Measurements from ENCODE around the gene LHFPL6. TPM values are rescaled to one million over a fixed set of nuclear protein-coding genes. Genes with fewer than 3 reads are reported as not detected.

The LHFPL6 gene
- total RNA-seq, 1 donor from 2014 or later, result 3.0 TPM

GRCh38 chr13:39577838-39578491 lies 25.0 kb downstream of the LHFPL6 start:
- H2AFZ ChIP-seq (replicated peaks), result no peak overlapping the region
- no peaks in the 10 kb centered on the region for H3K9me3 ChIP-seq (ENCODE audit: low read depth)
- H3K4me2 ChIP-seq, result no peak overlapping the region
- TF ChIP-seq EZH2phosphoT487 (IDR thresholded peaks at IDR 0.05) (no peak), EZH2 (IDR thresholded peaks at IDR 0.05) (no peak), CTCF (IDR thresholded peaks at IDR 0.05) (no peak)
- no peaks in the 10 kb centered on the region for H3K27me3 ChIP-seq
- H3K4me1 ChIP-seq, result no peaks in the 10 kb centered on the region
- no peaks in the 10 kb centered on the region for H3K79me2 ChIP-seq (ENCODE audit: low read depth)
- no peak for DNase-seq (ENCODE audit: low spot score)
- H3F3A ChIP-seq (ENCODE audit: low read depth), result no peaks in the 10 kb centered on the region
- no peak overlapping the region for H3K27ac ChIP-seq
- H3K36me3 ChIP-seq, result no peaks in the 10 kb centered on the region
- H3K4me1 Mint-ChIP-seq, result peaks cover 56% of the 10 kb centered on the region
- peaks cover 24% of the 10 kb centered on the region for H3K36me3 Mint-ChIP-seq
- H3K9ac ChIP-seq, result no peak overlapping the region
- H3K27ac Mint-ChIP-seq, result no peak overlapping the region
- no peaks in the 10 kb centered on the region for H4K20me1 ChIP-seq (ENCODE audit: low read depth)
- H3K27me3 Mint-ChIP-seq (ENCODE audit: insufficient read depth, low read depth), result no peaks in the 10 kb centered on the region
- H3K9me3 Mint-ChIP-seq, result peaks cover 2% of the 10 kb centered on the region
- H3K4me3 Mint-ChIP-seq, result no peak overlapping the region
- no peak overlapping the region for H3K4me3 ChIP-seq

- Histone ChIP-seq H3K9me3 (ENCODE audit: low read depth) (no peaks in the 10 kb centered on the region), H4K20me1 (ENCODE audit: low read depth) (no peaks in the 10 kb centered on the region), H2AFZ (replicated peaks) (no peak overlapping the region), H3F3A (ENCODE audit: low read depth) (no peaks in the 10 kb centered on the region), H3K27me3 (no peaks in the 10 kb centered on the region), H3K4me1 (no peaks in the 10 kb centered on the region), H3K36me3 (no peaks in the 10 kb centered on the region), H3K4me2 (no peak overlapping the region), H3K79me2 (ENCODE audit: low read depth) (no peaks in the 10 kb centered on the region), H3K4me3 (no peak overlapping the region), H3K9ac (no peak overlapping the region), H3K27ac (no peak overlapping the region)
- H3K9me3 Mint-ChIP-seq, result peaks cover 2% of the 10 kb centered on the region
- peaks cover 20% of the 10 kb centered on the region for H3K36me3 Mint-ChIP-seq
- no peak overlapping the region for H3K4me3 Mint-ChIP-seq
- TF ChIP-seq EZH2 (IDR thresholded peaks at IDR 0.05) (no peak), CTCF (IDR thresholded peaks at IDR 0.05) (no peak), EZH2phosphoT487 (IDR thresholded peaks at IDR 0.05) (no peak)
- no peak overlapping the region for H3K27ac Mint-ChIP-seq
- no peak for DNase-seq (ENCODE audit: low spot score)
- H3K27me3 Mint-ChIP-seq (ENCODE audit: insufficient read depth, low read depth), result no peaks in the 10 kb centered on the region
- peaks cover 49% of the 10 kb centered on the region for H3K4me1 Mint-ChIP-seq
Measured at GRCh38 chr13:39577203-39577602, 25.8 kb downstream of the LHFPL6 start.

- Mint-ChIP-seq H3K4me3 (no peak overlapping the region), H3K27me3 (ENCODE audit: insufficient read depth, low read depth) (no peaks in the 10 kb centered on the region), H3K36me3 (peaks cover 24% of the 10 kb centered on the region), H3K9me3 (peaks cover 2% of the 10 kb centered on the region), H3K27ac (no peak overlapping the region), H3K4me1 (peaks cover 39% of the 10 kb centered on the region)
- no peaks in the 10 kb centered on the region for H3K4me1 ChIP-seq
- no peaks in the 10 kb centered on the region for H4K20me1 ChIP-seq (ENCODE audit: low read depth)
- H3F3A ChIP-seq (ENCODE audit: low read depth), result no peaks in the 10 kb centered on the region
- H3K9me3 ChIP-seq (ENCODE audit: low read depth), result no peaks in the 10 kb centered on the region
- no peaks in the 10 kb centered on the region for H3K36me3 ChIP-seq
- no peaks in the 10 kb centered on the region for H3K79me2 ChIP-seq (ENCODE audit: low read depth)
- no peak overlapping the region for H3K4me2 ChIP-seq
- no peak for TF ChIP-seq EZH2phosphoT487 (IDR thresholded peaks at IDR 0.05)
- TF ChIP-seq CTCF (IDR thresholded peaks at IDR 0.05), result no peak
- no peak for TF ChIP-seq EZH2 (IDR thresholded peaks at IDR 0.05)
- no peaks in the 10 kb centered on the region for H3K27me3 ChIP-seq
- no peak for DNase-seq (ENCODE audit: low spot score)
- no peak overlapping the region for H3K27ac ChIP-seq
- no peak overlapping the region for H3K4me3 ChIP-seq
- H2AFZ ChIP-seq (replicated peaks), result peak overlapping the region; percentile 30
- no peak overlapping the region for H3K9ac ChIP-seq
Measured at GRCh38 chr13:39575641-39576238, 27.3 kb downstream of the LHFPL6 start.
